ENCODE measurements around the gene IRGQ. TPM values are rescaled to one million over a fixed set of nuclear protein-coding genes. Genes with fewer than 3 reads are reported as not detected.
"Not testable (repeated sequence)": the region's sequence is repeated elsewhere in the genome, so short reads cannot be mapped to it uniquely, and the experiment has no call there.

IRGQ gene
- total RNA-seq: 13.8 and 14.9 TPM in 2 replicates

DNA sequence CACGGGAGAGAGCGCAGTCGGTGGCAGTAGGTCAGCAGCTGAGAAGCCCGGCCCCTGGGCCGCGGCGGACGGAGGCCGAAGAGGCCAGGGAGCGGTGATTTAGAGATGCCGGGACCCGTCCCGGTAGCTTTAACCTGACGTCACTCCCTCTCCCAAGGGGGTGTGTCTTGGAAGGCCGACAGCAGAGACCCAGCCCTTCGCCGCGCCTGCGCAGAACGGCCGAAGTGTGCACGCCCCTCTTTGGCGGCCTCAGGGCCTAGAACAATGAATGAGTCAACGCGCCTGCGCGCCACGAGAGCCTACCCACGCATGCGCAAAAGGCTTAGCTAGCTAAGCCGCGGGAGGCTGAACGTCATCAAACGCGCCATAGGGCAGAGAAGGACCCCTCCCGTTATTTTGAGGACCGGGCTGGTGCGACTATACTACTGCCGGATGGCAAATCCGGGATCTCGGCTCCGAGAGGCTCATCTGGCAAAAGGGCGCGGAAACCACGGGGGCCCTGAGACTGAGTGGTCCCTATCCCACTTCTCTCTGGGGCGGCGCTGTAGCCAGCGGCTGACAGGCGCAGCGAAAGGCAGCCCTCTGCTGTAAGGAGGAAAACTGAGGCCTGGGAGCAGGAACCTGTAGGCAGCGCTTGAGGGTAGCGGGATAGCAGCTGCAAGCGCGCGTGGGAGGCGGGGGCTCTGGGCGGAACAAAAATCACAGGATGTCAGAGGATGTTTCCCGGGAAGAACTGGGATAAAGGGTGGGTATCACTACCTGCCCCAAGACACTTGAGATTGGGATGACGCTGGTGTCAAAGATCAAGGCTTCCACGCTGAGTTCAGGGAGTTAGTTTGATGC lies at the start of gene IRGQ, which contains the start of gene ZNF576:
Gene IRGQ (minus strand): TSS at position 136 of the 843 bp plus-strand sequence. CDS start 796 bp downstream, outside the sequence.
Gene ZNF576 (plus strand): TSS at position 597 of the 843 bp plus-strand sequence. CDS start 514 bp downstream, outside the sequence.
- intact Hi-C loops (cut with micrococcal nuclease): loop anchor here (1.0 to 5.0 kb wide), 8 partner anchors 16 to 159 kb away; partner anchors contain the start of genes PINLYP, SMG9, XRCC1 and ZNF428

GRCh38 chr19:43644181-43644580 lies 48.2 kb upstream of the IRGQ start:
- intact Hi-C loops (cut with micrococcal nuclease): no loop called here

DNA sequence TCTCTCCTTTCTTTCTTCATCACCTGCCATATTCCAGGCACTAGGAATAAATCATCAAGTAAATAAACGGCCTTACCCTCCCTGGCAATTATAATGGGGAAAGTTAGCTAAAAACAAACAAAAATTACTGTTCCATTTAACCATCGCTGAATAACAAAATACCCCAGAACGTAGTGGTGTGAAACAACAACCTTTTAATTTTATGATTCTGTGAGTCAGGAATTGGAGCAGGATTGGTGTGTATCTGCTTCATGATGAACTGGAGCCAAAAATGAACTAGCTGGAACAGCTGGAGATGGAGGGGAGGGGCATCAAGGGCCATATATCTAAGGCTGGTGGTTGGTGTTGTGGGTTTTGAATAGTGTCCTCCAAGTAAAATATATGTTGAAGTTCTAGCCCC lies 47.4 kb upstream of the IRGQ start:
- intact Hi-C loops (cut with micrococcal nuclease): no loop called here

- intact Hi-C loops (cut with micrococcal nuclease): no loop called here
Observed at GRCh38 chr19:43642531-43642930, 46.6 kb upstream of the IRGQ start.

- intact Hi-C loops (cut with micrococcal nuclease): no loop called here
Observed at GRCh38 chr19:43641333-43641732, 45.4 kb upstream of the IRGQ start.

DNA sequence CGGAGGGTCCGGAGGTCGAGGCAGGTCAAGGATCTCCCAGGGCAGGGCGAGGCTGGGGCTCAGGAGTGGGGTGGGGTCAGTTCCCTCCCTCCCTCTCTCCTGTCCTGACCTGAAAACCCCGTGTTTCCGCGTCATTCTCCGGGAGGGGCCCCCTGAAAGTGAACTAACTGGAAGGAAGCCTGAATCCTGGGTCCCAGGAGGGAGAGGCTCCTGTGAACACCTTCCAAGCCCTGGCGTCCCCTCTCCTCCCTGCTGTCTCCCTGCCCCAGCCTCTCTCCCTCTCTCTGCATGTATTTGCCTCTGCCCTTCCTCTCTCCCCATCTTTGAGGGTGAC lies 44.5 kb upstream of the IRGQ start:
- intact Hi-C loops (cut with micrococcal nuclease): no loop called here

- intact Hi-C loops (cut with micrococcal nuclease): loop anchor here (2.0 kb wide), 1 partner anchor 21 kb away; the partner anchor contains the start of gene ZNF428
Observed at GRCh38 chr19:43639519-43640423, 43.8 kb upstream of the IRGQ start, which contains the start of gene CADM4. TSS of gene CADM4 (minus strand) at chr19:43639850. CDS start at chr19:43639790, 60 bp downstream.

- intact Hi-C loops (cut with micrococcal nuclease): loop anchor here (2.0 kb wide), 1 partner anchor 20 kb away; the partner anchor contains the start of gene ZNF428
Observed at GRCh38 chr19:43638995-43639518, 43.1 kb upstream of the IRGQ start.

- intact Hi-C loops (cut with micrococcal nuclease): loop anchor here (2.0 kb wide), 1 partner anchor 20 kb away; the partner anchor contains the start of gene ZNF428
Observed at GRCh38 chr19:43638214-43638994, 42.5 kb upstream of the IRGQ start.

- intact Hi-C loops (cut with micrococcal nuclease): no loop called here
Observed at GRCh38 chr19:43636121-43636683, 40.3 kb upstream of the IRGQ start.

- intact Hi-C loops (cut with micrococcal nuclease): not testable (repeated sequence)
Observed at GRCh38 chr19:43635561-43635940, 39.6 kb upstream of the IRGQ start.

DNA sequence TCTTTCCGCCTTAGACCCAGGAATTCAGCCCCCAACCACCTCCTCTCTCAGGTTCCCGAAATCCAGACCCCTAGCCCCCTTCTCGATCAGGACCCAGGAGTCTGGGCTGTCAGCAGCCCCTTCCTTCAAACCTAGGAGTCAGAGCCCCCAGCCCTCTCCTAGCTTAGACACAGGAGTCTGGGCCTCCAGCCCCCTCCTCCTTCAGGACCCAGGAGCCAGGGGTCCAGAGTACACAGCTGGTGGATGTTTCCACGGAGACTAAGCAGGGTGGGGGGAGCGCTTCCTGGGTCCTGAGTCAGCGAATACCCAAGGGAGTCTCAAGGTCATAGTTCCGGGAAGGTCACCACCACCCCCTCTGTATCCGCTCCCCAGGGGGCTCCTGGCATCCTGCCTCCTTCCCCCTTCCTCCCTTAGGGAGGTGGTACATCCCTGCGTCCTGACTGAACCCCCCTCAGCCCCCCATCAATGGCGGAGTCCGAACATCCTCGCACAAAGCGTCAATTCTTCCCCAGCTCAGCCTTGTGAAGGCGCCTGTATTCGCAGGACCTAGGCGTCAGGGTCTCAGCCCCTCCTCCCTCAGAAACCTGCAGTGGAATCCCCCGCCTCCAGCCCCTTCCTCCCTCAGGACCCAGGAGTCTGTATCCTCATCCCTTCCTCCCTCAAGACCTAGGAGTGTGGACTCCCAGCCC lies 39.1 kb upstream of the IRGQ start:
- intact Hi-C loops (cut with micrococcal nuclease): no loop called here

DNA sequence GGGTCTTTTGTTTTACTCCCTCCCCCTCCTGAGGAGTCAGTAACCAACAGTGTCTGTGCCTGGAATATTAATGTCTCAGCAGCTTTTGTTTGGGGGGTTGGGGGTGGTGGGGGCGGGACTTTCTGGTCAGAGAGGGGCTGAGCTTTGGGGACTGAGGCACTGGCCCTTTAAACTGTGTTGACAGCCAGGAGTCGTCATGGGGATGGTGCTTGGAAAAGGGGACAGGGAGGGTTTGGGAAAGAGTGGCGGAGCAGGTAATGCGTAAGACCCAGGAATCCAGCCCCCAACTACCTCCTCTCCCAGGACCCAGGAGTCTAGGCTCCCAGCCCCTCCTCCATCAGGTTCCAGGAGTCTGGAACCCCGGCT lies 38.6 kb upstream of the IRGQ start:
- intact Hi-C loops (cut with micrococcal nuclease): no loop called here

GRCh38 chr19:43634068-43634467 lies 38.1 kb upstream of the IRGQ start:
- intact Hi-C loops (cut with micrococcal nuclease): no loop called here

GRCh38 chr19:43633520-43633919 lies 37.6 kb upstream of the IRGQ start:
- intact Hi-C loops (cut with micrococcal nuclease): no loop called here

DNA sequence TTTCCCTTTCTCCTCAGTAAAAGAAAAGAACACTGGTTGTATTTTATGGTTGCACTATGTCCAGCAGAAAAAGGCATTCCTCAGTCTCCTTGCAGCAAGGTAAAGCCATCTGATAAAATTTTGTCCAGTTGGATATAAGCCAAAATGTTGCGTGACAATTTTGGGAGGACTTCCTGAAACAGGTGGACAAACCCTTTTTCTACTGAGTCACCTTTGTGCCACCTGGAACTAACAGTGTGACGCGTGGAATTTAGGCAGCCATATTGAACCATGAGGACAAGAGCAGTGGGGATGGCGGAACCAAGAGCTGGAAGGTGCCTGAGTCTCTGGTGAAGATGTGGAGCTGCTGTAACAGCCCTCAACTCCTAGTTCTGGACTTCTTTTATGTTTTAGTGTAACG lies 35.6 kb upstream of the IRGQ start:
- intact Hi-C loops (cut with micrococcal nuclease): no loop called here

- intact Hi-C loops (cut with micrococcal nuclease): no loop called here
Observed at GRCh38 chr19:43628646-43629326, 32.9 kb upstream of the IRGQ start.

DNA sequence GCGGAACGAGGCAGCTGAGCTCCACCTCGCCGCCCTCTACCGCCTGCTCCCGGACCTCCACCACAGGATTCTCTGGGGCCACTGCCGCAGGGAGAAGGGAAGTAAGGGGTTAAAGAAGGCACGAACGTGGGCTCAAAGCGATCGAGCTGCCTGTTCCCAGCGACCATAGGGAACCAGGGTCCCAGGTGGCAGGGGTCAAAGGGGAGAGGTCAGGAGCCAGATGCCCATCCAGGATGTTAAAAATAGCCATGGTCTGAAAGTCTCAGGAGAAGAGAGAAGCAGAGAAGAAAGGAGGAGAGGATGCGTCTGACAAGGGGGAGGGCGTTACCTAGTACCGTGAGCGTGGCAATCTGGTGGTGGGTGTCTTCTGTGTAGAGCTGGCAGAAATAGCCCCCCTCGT lies 30.9 kb upstream of the IRGQ start:
- intact Hi-C loops (cut with micrococcal nuclease): no loop called here

DNA sequence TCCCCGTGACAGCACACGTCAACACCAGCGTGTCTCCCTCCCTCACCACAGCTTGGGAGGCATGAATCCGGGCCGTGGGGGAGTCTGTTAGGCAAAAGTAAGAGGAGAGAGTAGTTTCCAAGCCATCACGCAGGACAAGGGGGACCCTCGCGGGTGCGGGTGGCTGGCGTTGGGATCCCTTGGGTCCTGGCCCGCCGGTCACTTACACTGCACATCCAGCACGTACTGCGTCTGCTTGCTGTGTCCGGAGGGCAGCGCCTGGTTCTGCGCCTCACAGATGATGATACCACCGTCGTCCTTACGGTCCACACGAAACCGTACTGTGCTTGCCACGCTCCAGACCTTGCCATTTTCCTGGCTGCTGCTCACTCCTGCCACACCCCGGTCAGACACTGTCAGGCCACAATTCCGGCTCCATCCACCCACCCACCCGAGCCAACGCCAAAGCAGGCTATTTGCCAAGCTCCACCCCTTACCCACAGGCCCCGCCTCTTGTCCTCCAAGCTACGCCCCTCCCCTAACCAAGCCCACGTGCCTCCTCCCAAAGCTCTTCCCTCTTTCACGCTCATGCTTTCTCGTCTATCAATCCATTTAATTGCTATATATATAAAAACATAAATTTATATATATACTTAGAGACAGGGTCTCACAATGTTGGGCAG lies 30.1 kb upstream of the IRGQ start:
- intact Hi-C loops (cut with micrococcal nuclease): no loop called here

All from T-helper 2 cell treated with Interferon-gamma antibody and Interleukin-4, amounts not matched to agents 100 ng/mL and 5 ng/mL, for 36 hours (primary cell).